ENCODE measurements around the gene TRIM65.
"Not testable (repeated sequence)": the region's sequence is repeated elsewhere in the genome, so short reads cannot be mapped to it uniquely, and the experiment has no call there.

Gene TRIM65

DNA sequence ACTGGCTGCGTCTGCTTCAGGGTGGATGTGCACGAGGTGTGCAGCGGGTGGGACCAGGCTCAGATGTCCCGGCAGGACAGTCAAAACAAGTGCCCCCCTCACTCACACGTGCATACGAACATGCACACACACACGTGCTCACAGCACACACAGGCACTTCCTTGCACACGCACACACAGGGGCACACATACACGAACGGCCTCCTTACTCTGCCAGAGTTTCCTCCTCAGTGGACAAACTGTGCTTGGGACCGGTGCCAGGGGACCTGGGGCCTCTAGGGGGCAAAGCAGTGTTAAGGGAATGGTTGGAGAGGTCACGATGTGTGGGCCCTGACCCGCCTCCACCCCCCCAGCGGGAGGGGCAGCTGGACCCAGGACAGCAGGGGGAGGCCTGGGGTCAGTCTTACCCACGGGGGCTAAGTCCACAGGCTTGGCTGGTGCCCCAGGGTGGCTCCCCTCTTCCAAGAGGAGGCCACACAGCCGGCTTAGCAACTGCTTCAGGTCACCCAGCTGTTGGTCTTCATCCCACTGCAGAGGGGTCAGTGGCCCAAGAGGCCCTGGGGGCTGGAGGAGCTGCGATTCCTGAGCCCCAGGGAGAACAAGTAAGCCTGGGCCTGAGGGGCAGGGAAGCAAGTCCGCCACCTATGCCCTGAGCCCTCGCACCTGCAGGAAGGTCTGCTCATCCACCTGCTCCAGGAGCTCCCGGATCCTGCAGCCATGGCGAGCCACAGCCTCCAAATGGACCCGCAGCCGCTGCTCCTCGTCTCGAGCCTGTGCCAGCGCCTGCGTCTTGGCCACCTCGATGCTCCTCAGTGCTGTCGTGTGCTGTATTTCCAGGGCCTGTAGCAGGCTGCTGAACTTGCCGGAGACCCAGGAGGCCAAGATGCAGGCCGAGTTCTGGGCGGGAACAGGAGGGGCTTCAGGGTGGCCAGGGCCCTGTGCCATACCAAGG lies 4.9 kb downstream of the TRIM65 start:
- Histone ChIP-seq H3K9me3 (ENCODE audit: low read depth, low read length) (no peaks in the 10 kb centered on the region), H3K36me3 (ENCODE audit: insufficient read depth, low read length) (no peaks in the 10 kb centered on the region; the same call in 1 of the 2 replicates), H3K4me3 (no peak overlapping the region), H3K9ac (ENCODE audit: insufficient read length) (no peak overlapping the region), H3K27ac (no peak overlapping the region)
- TF ChIP-seq POLR2AphosphoS5 (IDR thresholded peaks at IDR 0.05; ENCODE audit: borderline replicate concordance, low read depth, low read length) (no peak; the same call in 1 of the 2 replicates), EZH2 (IDR thresholded peaks at IDR 0.05) (no peak)
- DNase-seq (ENCODE audit: low read depth, low spot score), result no peak

- no peak overlapping the region for H3K27ac ChIP-seq
- no peak overlapping the region for H3K9ac ChIP-seq (ENCODE audit: insufficient read length)
- no peaks in the 10 kb centered on the region; the same call in 1 of the 2 replicates for H3K36me3 ChIP-seq (ENCODE audit: insufficient read depth, low read length)
Measured at GRCh38 chr17:75891022-75891604, 5.6 kb downstream of the TRIM65 start.

GRCh38 chr17:75889454-75889853 lies 7.3 kb downstream of the TRIM65 start:
- no peak overlapping the region for H3K9ac ChIP-seq (ENCODE audit: insufficient read length)
- H3K36me3 ChIP-seq (ENCODE audit: insufficient read depth, low read length), result no peaks in the 10 kb centered on the region; the same call in 1 of the 2 replicates
- no peak overlapping the region for H3K27ac ChIP-seq
- H3K4me3 ChIP-seq, result no peak overlapping the region
- H3K9me3 ChIP-seq (ENCODE audit: low read depth, low read length), result no peaks in the 10 kb centered on the region
- DNase-seq (ENCODE audit: low read depth, low spot score), result no peak
- TF ChIP-seq POLR2AphosphoS5 (IDR thresholded peaks at IDR 0.05; ENCODE audit: borderline replicate concordance, low read depth, low read length), result no peak
- TF ChIP-seq FOXP2 (optimal IDR thresholded peaks at IDR 0.05; ENCODE audit: control extremely low read depth, extremely low read length, insufficient read depth), result no peak
- no peak for TF ChIP-seq EZH2 (IDR thresholded peaks at IDR 0.05)

More at GRCh38 chr17:75891022-75891604, 5.6 kb downstream of the TRIM65 start:
- no peak overlapping the region for H3K4me3 ChIP-seq
- no peak for DNase-seq (ENCODE audit: low read depth, low spot score)
- no peak for TF ChIP-seq POLR2AphosphoS5 (IDR thresholded peaks at IDR 0.05; ENCODE audit: borderline replicate concordance, low read depth, low read length)
- TF ChIP-seq FOXP2 (optimal IDR thresholded peaks at IDR 0.05; ENCODE audit: control extremely low read depth, extremely low read length, insufficient read depth), result no peak
- TF ChIP-seq EZH2 (IDR thresholded peaks at IDR 0.05), result no peak
- H3K9me3 ChIP-seq (ENCODE audit: low read depth, low read length), result no peaks in the 10 kb centered on the region

DNA sequence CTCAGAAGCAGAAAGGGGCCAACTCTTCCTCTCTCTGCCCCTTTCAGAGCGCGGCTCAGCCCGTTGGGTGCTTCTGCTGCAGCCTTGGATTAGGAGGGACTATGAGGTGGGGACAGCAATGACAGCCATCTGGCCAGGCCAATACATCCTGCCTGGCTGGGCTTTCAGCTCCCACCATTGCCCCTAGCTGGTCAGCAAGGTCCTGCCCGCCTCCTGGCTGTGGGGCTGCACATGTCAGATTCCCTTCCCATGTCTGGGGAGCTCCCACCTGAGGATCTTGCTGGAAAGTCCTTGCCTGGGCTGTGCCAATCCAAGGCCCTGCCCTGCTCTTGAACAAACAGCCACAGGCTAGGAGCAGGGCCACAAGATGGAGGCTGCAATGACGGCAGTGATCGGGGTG lies 8.3 kb downstream of the TRIM65 start:
- Histone ChIP-seq H3K27ac (no peak overlapping the region), H3K9ac (ENCODE audit: insufficient read length) (no peak overlapping the region), H3K4me3 (no peak overlapping the region), H3K36me3 (ENCODE audit: insufficient read depth, low read length) (no peaks in the 10 kb centered on the region; the same call in 1 of the 2 replicates), H3K9me3 (ENCODE audit: low read depth, low read length) (no peaks in the 10 kb centered on the region)
- DNase-seq (ENCODE audit: low read depth, low spot score), result no peak
- no peak for TF ChIP-seq FOXP2 (optimal IDR thresholded peaks at IDR 0.05; ENCODE audit: control extremely low read depth, extremely low read length, insufficient read depth)
- TF ChIP-seq POLR2AphosphoS5 (IDR thresholded peaks at IDR 0.05; ENCODE audit: borderline replicate concordance, low read depth, low read length), result no peak; the same call in 1 of the 2 replicates
- no peak for TF ChIP-seq EZH2 (IDR thresholded peaks at IDR 0.05)

DNA sequence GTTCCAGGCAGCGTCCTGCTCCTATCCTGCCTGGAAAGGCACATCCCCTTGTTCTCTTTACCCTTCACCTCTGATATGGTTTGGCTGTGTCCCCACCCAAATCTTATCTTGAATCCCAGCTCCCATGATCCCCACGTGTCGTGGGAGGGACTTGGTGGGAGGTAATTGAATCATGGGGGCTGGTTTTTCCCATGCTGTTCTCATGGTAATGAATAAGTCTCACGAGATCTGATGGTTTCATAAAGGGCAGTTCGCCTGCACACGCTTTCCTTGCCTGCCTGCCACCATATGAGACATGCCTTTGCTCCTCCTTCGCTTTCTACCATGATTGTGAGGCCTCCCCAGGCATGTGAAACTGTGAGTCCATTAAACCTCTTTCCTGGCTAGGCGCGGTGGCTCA lies 10.9 kb downstream of the TRIM65 start:
- DNase-seq (ENCODE audit: low read depth, low spot score); H3K4me3 ChIP-seq; H3K27ac ChIP-seq; H3K36me3 ChIP-seq (ENCODE audit: insufficient read depth, low read length); H3K9ac ChIP-seq (ENCODE audit: insufficient read length); H3K9me3 ChIP-seq (ENCODE audit: low read depth, low read length): not testable (repeated sequence)

DNA sequence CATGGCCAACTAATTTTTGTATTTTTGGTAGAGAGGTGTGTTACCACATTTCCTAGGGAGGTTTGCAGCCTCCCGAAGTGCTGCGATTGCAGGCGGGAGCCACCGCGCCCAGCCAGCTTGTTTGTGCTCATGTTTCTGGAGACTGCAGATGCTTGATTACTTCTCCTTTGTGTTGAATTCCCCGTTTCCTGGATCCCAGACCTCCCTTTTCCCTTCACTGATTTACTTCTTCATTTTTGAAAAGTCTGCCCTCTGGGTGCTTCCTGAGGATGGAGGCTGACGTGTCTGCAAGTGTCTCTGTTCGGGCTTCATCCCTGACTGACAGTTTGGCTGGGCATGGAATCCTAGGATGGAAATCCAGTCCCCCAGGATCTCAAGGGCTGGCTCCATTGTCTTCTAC lies 11.3 kb downstream of the TRIM65 start:
- TF ChIP-seq POLR2AphosphoS5 (IDR thresholded peaks at IDR 0.05; ENCODE audit: borderline replicate concordance, low read depth, low read length), result no peak
- no peak for TF ChIP-seq FOXP2 (optimal IDR thresholded peaks at IDR 0.05; ENCODE audit: control extremely low read depth, extremely low read length, insufficient read depth)
- no peaks in the 10 kb centered on the region for H3K36me3 ChIP-seq (ENCODE audit: insufficient read depth, low read length)
- no peak overlapping the region for H3K27ac ChIP-seq
- H3K4me3 ChIP-seq, result no peak overlapping the region
- DNase-seq (ENCODE audit: low read depth, low spot score), result no peak
- no peak overlapping the region for H3K9ac ChIP-seq (ENCODE audit: insufficient read length)
- H3K9me3 ChIP-seq (ENCODE audit: low read depth, low read length), result no peaks in the 10 kb centered on the region

GRCh38 chr17:75881678-75882454 lies 14.9 kb downstream of the TRIM65 start:
- Histone ChIP-seq H3K36me3 (ENCODE audit: insufficient read depth, low read length) (no peaks in the 10 kb centered on the region), H3K9me3 (ENCODE audit: low read depth, low read length) (no peaks in the 10 kb centered on the region), H3K27ac (no peak overlapping the region), H3K9ac (ENCODE audit: insufficient read length) (no peak overlapping the region), H3K4me3 (no peak overlapping the region)
- TF ChIP-seq POLR2AphosphoS5 (IDR thresholded peaks at IDR 0.05; ENCODE audit: borderline replicate concordance, low read depth, low read length) (no peak), EZH2 (IDR thresholded peaks at IDR 0.05) (no peak), FOXP2 (optimal IDR thresholded peaks at IDR 0.05; ENCODE audit: control extremely low read depth, extremely low read length, insufficient read depth) (no peak)
- DNase-seq (ENCODE audit: low read depth, low spot score), result no peak

- DNase-seq (ENCODE audit: low read depth, low spot score), result no peak
- H3K27ac ChIP-seq, result no peak overlapping the region
- H3K36me3 ChIP-seq (ENCODE audit: insufficient read depth, low read length), result no peaks in the 10 kb centered on the region
- no peak overlapping the region for H3K4me3 ChIP-seq
- H3K9me3 ChIP-seq (ENCODE audit: low read depth, low read length), result no peaks in the 10 kb centered on the region
- no peak overlapping the region for H3K9ac ChIP-seq (ENCODE audit: insufficient read length)
- TF ChIP-seq EZH2 (IDR thresholded peaks at IDR 0.05), result no peak
- no peak for TF ChIP-seq FOXP2 (optimal IDR thresholded peaks at IDR 0.05; ENCODE audit: control extremely low read depth, extremely low read length, insufficient read depth)
- TF ChIP-seq POLR2AphosphoS5 (IDR thresholded peaks at IDR 0.05; ENCODE audit: borderline replicate concordance, low read depth, low read length), result no peak
Measured at GRCh38 chr17:75880266-75880665, 16.5 kb downstream of the TRIM65 start.
